T-cell (primary cell): ENCODE data around the gene FMNL3. TPM values are rescaled to one million over a fixed set of nuclear protein-coding genes. Genes with fewer than 3 reads are reported as not detected.

Experiments
- ATAC-seq, 4 experiments: fragments of 200-7000 bp in 3 of 4; fragments of 150-1000 bp in 1 of 4; cut with Tn5 transposase; replicated peaks in 1 of 4; 1 replicate in 3 of 4; 2 replicates in 1 of 4; pipeline ENCODE4 v1.10.0; 2021; ENCODE audit warnings: moderate library complexity in 3 of 4, mild to moderate bottlenecking in 2 of 4, moderate number of reproducible peaks in 1 of 4
- CTCF ChIA-PET, 2 donors: fragments of 300-600 bp; sonication (Branson Sonifier 250); formaldehyde crosslinking; loops; one replicate each; lab custom pipeline; 2022; ENCODE audit warnings: antibody characterized with exemption in 2 of 2; lab: Charles Lee
- POLR2A ChIA-PET, 2 donors: fragments of 300-600 bp; sonication (Branson Sonifier 250); formaldehyde crosslinking; loops; one replicate each; lab custom pipeline; 2022; ENCODE audit warnings: antibody characterized with exemption in 2 of 2; lab: Charles Lee
- DNase-seq, 35 experiments: peaks; one replicate each; pipeline versions ENCODE4 v3.0.0 to v3.0.0-alpha.2; 2013 to 2023
- H3K27ac ChIP-seq: one replicate; pipeline ENCODE4 v1.5.1; 2013; ENCODE audit warnings: low read length
- H3K27me3 ChIP-seq, 2 experiments: replicated peaks in 1 of 2; 1 replicate in 1 of 2; 2 replicates in 1 of 2; pipeline versions ENCODE4 v1.6.1 to v1.7.0; 2013; ENCODE audit warnings: low read length in 1 of 2, mixed read lengths in 1 of 2; ENCODE audit not compliant: control insufficient read depth in 2 of 2, insufficient read depth in 2 of 2; ENCODE audit errors: extremely low read depth in 1 of 2
- H3K36me3 ChIP-seq, 2 donors: 1 replicate in 1 of 2; 2 replicates in 1 of 2; pipeline versions ENCODE4 v1.6.1 to v1.7.0; 2013; ENCODE audit warnings: low read length in 1 of 2; ENCODE audit not compliant: control insufficient read depth in 2 of 2, insufficient read depth in 1 of 2; ENCODE audit errors: extremely low read depth in 1 of 2
- H3K4me1 ChIP-seq, 2 experiments: 1 replicate in 1 of 2; 2 replicates in 1 of 2; pipeline versions ENCODE4 v1.6.1 to v1.7.0; 2013; ENCODE audit warnings: low read length in 2 of 2, mixed read lengths in 1 of 2; ENCODE audit not compliant: insufficient read depth in 2 of 2, control insufficient read depth in 1 of 2; ENCODE audit errors: extremely low read depth in 1 of 2
- H3K4me3 ChIP-seq, 2 donors: 1 replicate in 1 of 2; 2 replicates in 1 of 2; pipeline versions ENCODE4 v1.5.1 to v1.7.0; 2013; ENCODE audit warnings: mild to moderate bottlenecking in 2 of 2, low read length in 1 of 2, moderate library complexity in 1 of 2; ENCODE audit not compliant: control insufficient read depth in 1 of 2; ENCODE audit errors: extremely low read depth in 1 of 2
- H3K9me3 ChIP-seq: 2 replicates; pipeline ENCODE4 v1.7.0; 2013
- H3K27ac Mint-ChIP-seq, 2 donors: one replicate each; pipeline ENCODE4 v1.8.0; 2020 to 2021; ENCODE audit warnings: mild to moderate bottlenecking in 2 of 2, mixed read lengths in 2 of 2
- H3K27me3 Mint-ChIP-seq, 2 donors: one replicate each; pipeline ENCODE4 v1.8.0; 2021 to 2022; ENCODE audit warnings: mixed read lengths in 2 of 2
- H3K36me3 Mint-ChIP-seq: one replicate; pipeline ENCODE4 v1.8.0; 2021; ENCODE audit warnings: mixed read lengths
- H3K4me1 Mint-ChIP-seq, 3 donors: one replicate each; pipeline ENCODE4 v1.8.0; 2020 to 2022; ENCODE audit warnings: mixed read lengths in 3 of 3, mild to moderate bottlenecking in 1 of 3
- H3K4me3 Mint-ChIP-seq, 3 donors: one replicate each; pipeline ENCODE4 v1.8.0; 2020 to 2022; ENCODE audit warnings: mild to moderate bottlenecking in 3 of 3, mixed read lengths in 3 of 3, moderate library complexity in 3 of 3
- H3K9me3 Mint-ChIP-seq, 3 donors: one replicate each; pipeline ENCODE4 v1.8.0; 2020 to 2022; ENCODE audit warnings: mixed read lengths in 3 of 3
- WGBS: methylation state at CpG from one replicate; pipeline ENCODE4 v1.1.5; 2013; ENCODE audit warnings: missing lambda C conversion rate; ENCODE audit not compliant: insufficient coverage; 5-methylcytosine and 5-hydroxymethylcytosine counted together
- total RNA-seq, 35 experiments: library from RNA in 6 of 35; stranded (reverse) in 6 of 35; fragments of 120-200 nt in 1 of 35; gene quantifications; one replicate each; pipeline versions ENCODE4 v1.2.1 to v1.2.4 and lab custom pipeline; 2013 to 2026

The FMNL3 gene
- total RNA-seq, 5 donors from 2014 or later (not counting 1 experiment from before 2014, with no cell fraction given): 34.2 to 45.5 (median 41.1) TPM

- no peak overlapping the region for H3K4me3 ChIP-seq
- no peak for DNase-seq
- H3K4me1 ChIP-seq: peaks cover 11 to 31% of the 10 kb centered on the region in 2 experiments
- Mint-ChIP-seq H3K4me1 (peaks cover 39 to 52% (median 41%) of the 10 kb centered on the region in 3 donors), H3K9me3 (no peaks in the 10 kb centered on the region), H3K27me3 (no peaks in the 10 kb centered on the region), H3K4me3 (peak overlapping the region in 1 of 3 donors; percentile 23), H3K27ac (peak overlapping the region; percentile 55 to 89), H3K36me3 (peaks cover 52% of the 10 kb centered on the region)
- H3K27ac ChIP-seq: no peak overlapping the region
- no CpG with 5 or more reads among the region's 2 CpGs for WGBS
- ChIA-PET POLR2A (interaction anchor here in 1 of 2 donors (0.6 kb wide), 1 partner anchor 48 kb away, joined by 3 read pairs; no protein-coding TSS in a partner anchor), CTCF (interaction anchor here (0.6 to 1.2 kb wide), 6 partner anchors 10 to 746 kb away, joined by 3 to 6 read pairs (median 4); no protein-coding TSS in a partner anchor)
- no peaks in the 10 kb centered on the region for H3K27me3 ChIP-seq
- no peak for ATAC-seq
- H3K36me3 ChIP-seq: peaks cover 12 to 77% of the 10 kb centered on the region in 2 donors
- H3K9me3 ChIP-seq: no peaks in the 10 kb centered on the region
Measured at GRCh38 chr12:49655595-49656236, 51.5 kb downstream of the FMNL3 start.

GRCh38 chr12:49654715-49655114, 52.5 kb downstream of the FMNL3 start:
- Mint-ChIP-seq H3K36me3 (peaks cover 53% of the 10 kb centered on the region), H3K27me3 (no peaks in the 10 kb centered on the region), H3K4me3 (no peak overlapping the region), H3K4me1 (peaks cover 32 to 50% (median 35%) of the 10 kb centered on the region in 3 donors), H3K9me3 (no peaks in the 10 kb centered on the region), H3K27ac (peak overlapping the region in 1 of 2 donors; percentile 56)
- no peak overlapping the region for H3K27ac ChIP-seq
- no peaks in the 10 kb centered on the region for H3K9me3 ChIP-seq
- DNase-seq (no peak), ATAC-seq (no peak)
- CTCF ChIA-PET: interaction anchor here in 1 of 2 donors (0.6 to 1.3 kb wide), 6 partner anchors 8 to 200 kb away, joined by 3 to 4 read pairs (median 3); no protein-coding TSS in a partner anchor
- no peaks in the 10 kb centered on the region for H3K27me3 ChIP-seq
- peaks cover 14 to 82% of the 10 kb centered on the region in 2 donors for H3K36me3 ChIP-seq
- POLR2A ChIA-PET: no interaction called here
- peaks cover 11 to 28% of the 10 kb centered on the region in 2 experiments for H3K4me1 ChIP-seq
- WGBS: 98% methylated on average over 5 of the region's 5 CpGs
- no peak overlapping the region for H3K4me3 ChIP-seq

- H3K9me3 Mint-ChIP-seq: no peaks in the 10 kb centered on the region
- Histone ChIP-seq H3K36me3 (peaks cover 20 to 83% of the 10 kb centered on the region in 2 donors), H3K9me3 (no peaks in the 10 kb centered on the region), H3K27me3 (no peaks in the 10 kb centered on the region), H3K4me3 (no peak overlapping the region), H3K4me1 (peaks cover 11 to 38% of the 10 kb centered on the region in 2 experiments), H3K27ac (no peak overlapping the region)
- peaks cover 57% of the 10 kb centered on the region for H3K36me3 Mint-ChIP-seq
- CTCF ChIA-PET: interaction anchor here in 1 of 2 donors (1.0 to 1.2 kb wide), 2 partner anchors 10 to 53 kb away, joined by 3 read pairs; no protein-coding TSS in a partner anchor
- POLR2A ChIA-PET: no interaction called here
- no peak overlapping the region for H3K4me3 Mint-ChIP-seq
- H3K27ac Mint-ChIP-seq: peak overlapping the region in 1 of 2 donors; percentile 68
- DNase-seq (no peak), ATAC-seq (no peak)
- H3K27me3 Mint-ChIP-seq: no peaks in the 10 kb centered on the region
- peaks cover 39 to 51% (median 43%) of the 10 kb centered on the region in 3 donors for H3K4me1 Mint-ChIP-seq
- WGBS: 98% methylated on average over 4 of the region's 4 CpGs
Measured at GRCh38 chr12:49652921-49653520, 54.2 kb downstream of the FMNL3 start.

GRCh38 chr12:49651855-49652254, 55.4 kb downstream of the FMNL3 start:
- CTCF ChIA-PET: interaction anchor here in 1 of 2 donors (0.7 to 1.0 kb wide), 2 partner anchors 10 to 54 kb away, joined by 3 to 4 read pairs; no protein-coding TSS in a partner anchor
- no peaks in the 10 kb centered on the region for H3K9me3 ChIP-seq
- WGBS: 81% methylated on average over 8 of the region's 8 CpGs
- H3K4me1 ChIP-seq: peaks cover 9 to 27% of the 10 kb centered on the region in 2 experiments
- no peaks in the 10 kb centered on the region for H3K9me3 Mint-ChIP-seq
- no peak for ATAC-seq
- H3K4me3 ChIP-seq: no peak overlapping the region
- peaks cover 20 to 79% of the 10 kb centered on the region in 2 donors for H3K36me3 ChIP-seq
- H3K27me3 ChIP-seq: no peaks in the 10 kb centered on the region
- DNase-seq: no peak
- no peak overlapping the region for H3K4me3 Mint-ChIP-seq
- POLR2A ChIA-PET: no interaction called here
- peak overlapping the region in 1 of 2 donors; percentile 34 for H3K27ac Mint-ChIP-seq
- no peak overlapping the region for H3K27ac ChIP-seq
- peaks cover 50% of the 10 kb centered on the region for H3K36me3 Mint-ChIP-seq
- peaks cover 33 to 41% (median 35%) of the 10 kb centered on the region in 3 donors for H3K4me1 Mint-ChIP-seq
- no peaks in the 10 kb centered on the region for H3K27me3 Mint-ChIP-seq

GRCh38 chr12:49649892-49650291, 57.3 kb downstream of the FMNL3 start:
- WGBS: 89% methylated on average over 4 of the region's 5 CpGs
- ChIA-PET CTCF (no interaction called here), POLR2A (no interaction called here)
- ATAC-seq (no peak), DNase-seq (no peak)
- Histone ChIP-seq H3K27ac (no peak overlapping the region), H3K9me3 (no peaks in the 10 kb centered on the region), H3K36me3 (peaks cover 20 to 86% of the 10 kb centered on the region in 2 donors), H3K4me3 (no peak overlapping the region), H3K27me3 (no peaks in the 10 kb centered on the region), H3K4me1 (peaks cover 5 to 25% of the 10 kb centered on the region in 2 experiments)
- Mint-ChIP-seq H3K4me3 (no peak overlapping the region), H3K9me3 (no peaks in the 10 kb centered on the region), H3K27ac (peak overlapping the region; percentile 2 to 58), H3K4me1 (peaks cover 28 to 37% (median 32%) of the 10 kb centered on the region in 3 donors), H3K27me3 (no peaks in the 10 kb centered on the region), H3K36me3 (peaks cover 37% of the 10 kb centered on the region)

- Histone ChIP-seq H3K9me3 (no peaks in the 10 kb centered on the region), H3K36me3 (peaks cover 20 to 83% of the 10 kb centered on the region in 2 donors), H3K4me1 (peaks cover 8 to 30% of the 10 kb centered on the region in 2 experiments), H3K4me3 (no peak overlapping the region), H3K27ac (no peak overlapping the region), H3K27me3 (no peaks in the 10 kb centered on the region)
- ATAC-seq (no peak), DNase-seq (no peak)
- Mint-ChIP-seq H3K36me3 (peaks cover 34% of the 10 kb centered on the region), H3K27me3 (no peaks in the 10 kb centered on the region), H3K4me3 (no peak overlapping the region), H3K9me3 (no peaks in the 10 kb centered on the region), H3K4me1 (peaks cover 32 to 41% (median 36%) of the 10 kb centered on the region in 3 donors), H3K27ac (peak overlapping the region; percentile 78 to 83)
- ChIA-PET POLR2A (interaction anchor here in 1 of 2 donors (0.7 kb wide), 1 partner anchor 91 kb away, joined by 3 read pairs; no protein-coding TSS in a partner anchor), CTCF (interaction anchor here (1.0 to 2.1 kb wide), 2 partner anchors 13 to 17 kb away, joined by 3 to 8 read pairs; no protein-coding TSS in a partner anchor)
- WGBS: 87% methylated on average over 7 of the region's 11 CpGs
Measured at GRCh38 chr12:49649445-49649844, 57.8 kb downstream of the FMNL3 start.
